Lung (tissue), 12 donors: ENCODE measurements around the gene DNAH3. TPM values are rescaled to one million over a fixed set of nuclear protein-coding genes. Genes with fewer than 3 reads are reported as not detected.
"Not testable (repeated sequence)": the region's sequence is repeated elsewhere in the genome, so short reads cannot be mapped to it uniquely, and the experiment has no call there.

Experiments
- ATAC-seq: fragments of 200-7000 bp; cut with Tn5 transposase; one replicate; pipeline ENCODE4 v1.9.1; 2020; ENCODE audit warnings: moderate number of reproducible peaks; ENCODE audit not compliant: insufficient read depth, low FRiP score
- DNase-seq, 3 donors: peaks; one replicate each; pipeline ENCODE4 v3.0.0-alpha.2; 2013 to 2017
- H3K27ac ChIP-seq, 2 donors: one replicate each; pipeline ENCODE4 v1.5.1; 2013; ENCODE audit warnings: mild to moderate bottlenecking in 2 of 2, moderate library complexity in 2 of 2, control low read depth in 1 of 2, inconsistent platforms in 1 of 2, low read depth in 1 of 2, low read length in 1 of 2
- H3K27me3 ChIP-seq, 3 donors: one replicate each; pipeline ENCODE4 v1.5.1; 2013; ENCODE audit warnings: low read length in 2 of 3; ENCODE audit not compliant: control insufficient read depth in 3 of 3, insufficient read depth in 3 of 3
- H3K36me3 ChIP-seq, 4 donors: one replicate each; pipeline ENCODE4 v1.5.1; 2013; ENCODE audit warnings: low read length in 4 of 4, mild to moderate bottlenecking in 1 of 4, moderate library complexity in 1 of 4; ENCODE audit not compliant: control insufficient read depth in 4 of 4, insufficient read depth in 4 of 4
- H3K4me1 ChIP-seq, 5 donors: one replicate each; pipeline ENCODE4 v1.5.1; 2013; ENCODE audit warnings: low read length in 5 of 5, mild to moderate bottlenecking in 2 of 5, moderate library complexity in 1 of 5; ENCODE audit not compliant: control insufficient read depth in 5 of 5, insufficient read depth in 5 of 5
- H3K4me3 ChIP-seq: one replicate; pipeline ENCODE4 v1.5.1; 2013; ENCODE audit warnings: mild to moderate bottlenecking, control low read depth, moderate library complexity
- H3K9ac ChIP-seq, 2 donors: one replicate each; pipeline ENCODE4 v1.5.1; 2013; ENCODE audit warnings: low read length in 2 of 2, control low read depth in 1 of 2; ENCODE audit not compliant: insufficient read depth in 1 of 2
- H3K9me3 ChIP-seq, 4 donors: one replicate each; pipeline ENCODE4 v1.5.1; 2013; ENCODE audit warnings: low read length in 3 of 4, mild to moderate bottlenecking in 1 of 4, moderate library complexity in 1 of 4; ENCODE audit not compliant: control insufficient read depth in 4 of 4, insufficient read depth in 3 of 4
- CTCF ChIP-seq: IDR thresholded peaks from 2 replicates; pipeline ENCODE4 v1.5.1; 2012; ENCODE audit warnings: mild to moderate bottlenecking; ENCODE audit errors: control extremely low read depth, extremely low read depth
- WGBS, 2 donors: extraction: QIAGEN DNeasy Blood & Tissue Kit; methylation state at CpG; one replicate each; pipeline ENCODE4 v1.1.7; 2013; 5-methylcytosine and 5-hydroxymethylcytosine counted together
- polyA plus RNA-seq, 2 donors: library from polyadenylated mRNA; stranded (reverse); fragments of 200-250 nt; gene quantifications; one replicate each; pipeline ENCODE4 v1.2.1, GENCODE V29; 2013
- total RNA-seq, 2 donors: library from RNA; depleted of rRNA in 1 of 2; stranded (reverse); fragments of >200 nt in 1 of 2; gene quantifications; one replicate each; pipeline ENCODE4 v1.2.1, GENCODE V29; 2014 to 2021
- donor health status: control.
- donor health status: control.
- donor health status: Bipolar disorder and iron deficiency.
- donor health status: healthy.
- donor health status: DM: yes; HTN: yes; CAD: no.

DNAH3 gene
- total and polyA plus RNA-seq, 4 donors, result 1.0 to 24.1 (median 12.8) TPM

- WGBS, 2 donors, result 63 to 72% methylated on average over 4 of the region's 4 CpGs
- Histone ChIP-seq H3K4me1 (no peaks in the 10 kb centered on the region), H3K4me3 (no peak overlapping the region), H3K27me3 (no peaks in the 10 kb centered on the region), H3K9ac (no peak overlapping the region), H3K27ac (no peak overlapping the region), H3K9me3 (no peaks in the 10 kb centered on the region), H3K36me3 (no peaks in the 10 kb centered on the region)
- no peak for TF ChIP-seq CTCF
- DNase-seq (no peak), ATAC-seq (no peak)
Observed at GRCh38 chr16:20976576-20976975, 174.1 kb downstream of the DNAH3 start.

GRCh38 chr16:20973201-20973600 is 177.4 kb downstream of the DNAH3 start:
- WGBS, 2 donors, result 87 to 92% methylated on average over 4 of the region's 4 CpGs
- H3K9ac ChIP-seq, H3K9me3 ChIP-seq, ATAC-seq, H3K27me3 ChIP-seq, H3K4me3 ChIP-seq, H3K36me3 ChIP-seq, H3K27ac ChIP-seq, H3K4me1 ChIP-seq, DNase-seq: not testable (repeated sequence)

DNA sequence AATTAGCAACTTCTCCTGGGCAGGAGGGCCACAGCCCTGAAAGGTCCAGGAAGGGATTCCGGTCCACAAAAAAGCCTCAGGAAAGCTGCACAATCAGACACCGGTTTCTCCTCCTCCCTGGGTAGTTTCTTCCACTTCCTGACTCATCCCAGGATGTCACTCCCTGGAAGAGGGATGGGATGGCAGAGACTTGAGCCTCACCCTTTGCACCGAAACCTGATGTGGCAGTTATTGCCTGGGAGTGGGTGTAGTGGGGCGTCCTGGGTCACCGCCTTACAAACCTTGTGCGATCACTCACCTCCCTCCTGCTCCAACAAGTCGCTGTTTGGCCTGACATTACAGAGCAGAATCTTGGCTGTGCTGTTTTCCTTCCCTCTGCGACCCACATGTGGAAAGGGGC is 179.2 kb downstream of the DNAH3 start:
- ATAC-seq, result no peak
- H3K9ac ChIP-seq, result no peak overlapping the region
- no peaks in the 10 kb centered on the region for H3K36me3 ChIP-seq
- H3K9me3 ChIP-seq, result no peaks in the 10 kb centered on the region
- H3K27me3 ChIP-seq, result no peaks in the 10 kb centered on the region
- no peak overlapping the region for H3K4me3 ChIP-seq
- 86% methylated on average over 8 of the region's 8 CpGs for WGBS, 2 donors
- no peak overlapping the region for H3K27ac ChIP-seq
- no peaks in the 10 kb centered on the region for H3K4me1 ChIP-seq
- no peak for DNase-seq
- no peak for TF ChIP-seq CTCF

DNA sequence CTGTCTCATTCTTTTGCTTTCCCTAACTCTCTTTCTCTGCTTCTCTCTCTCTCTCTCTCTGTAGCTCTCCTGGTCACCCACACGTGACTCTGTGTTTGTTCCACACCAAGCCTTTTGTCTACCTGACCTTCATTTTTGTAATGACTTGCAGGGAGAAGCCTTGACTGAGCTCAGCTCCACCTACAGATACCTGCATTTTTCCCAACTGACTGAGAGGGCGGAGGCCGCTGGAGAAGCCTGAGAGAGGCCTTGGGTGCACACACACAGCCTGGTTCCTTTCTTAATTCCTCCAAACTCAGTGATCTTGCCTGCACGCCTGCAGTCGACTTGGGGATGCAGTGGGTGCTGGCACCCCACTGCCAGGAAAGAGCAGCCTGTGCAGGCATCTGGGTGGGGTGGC is 181.3 kb downstream of the DNAH3 start:
- no peak for TF ChIP-seq CTCF
- DNase-seq (no peak), ATAC-seq (no peak)
- H3K4me3 ChIP-seq, result no peak overlapping the region
- H3K4me1 ChIP-seq, result no peaks in the 10 kb centered on the region
- no peak overlapping the region for H3K9ac ChIP-seq
- no peak overlapping the region for H3K27ac ChIP-seq
- H3K36me3 ChIP-seq, result no peaks in the 10 kb centered on the region
- H3K9me3 ChIP-seq, result no peaks in the 10 kb centered on the region
- 87 to 93% methylated on average over 5 of the region's 5 CpGs for WGBS, 2 donors
- no peaks in the 10 kb centered on the region for H3K27me3 ChIP-seq
